T-helper 1 cell treated with Interleukin-12 subunit alpha and Interleukin-12 subunit beta and Interleukin-4 antibody, amounts not matched to agents 30 ng/mL and 1 ng/mL, for 36 hours (primary cell): ENCODE data around the gene FRMD4A. TPM values are rescaled to one million over a fixed set of nuclear protein-coding genes. Genes with fewer than 3 reads are reported as not detected.
"Not testable (repeated sequence)": the region's sequence is repeated elsewhere in the genome, so short reads cannot be mapped to it uniquely, and the experiment has no call there.

Source experiments
- intact Hi-C: fragments of 100-400 bp; cut with micrococcal nuclease; formaldehyde crosslinking; loops from one replicate; pipeline ENCODE4 v1.15.1; 2024
- total RNA-seq: library from RNA; stranded (reverse); gene quantifications from 2 replicates; pipeline ENCODE4 v1.2.3, GENCODE V29; 2022

FRMD4A gene
- total RNA-seq, 1 donor from 2014 or later: 0.02 TPM

GRCh38 chr10:13957856-13958255 is 372.9 kb downstream of the FRMD4A start:
- intact Hi-C loops: no loop called here

DNA sequence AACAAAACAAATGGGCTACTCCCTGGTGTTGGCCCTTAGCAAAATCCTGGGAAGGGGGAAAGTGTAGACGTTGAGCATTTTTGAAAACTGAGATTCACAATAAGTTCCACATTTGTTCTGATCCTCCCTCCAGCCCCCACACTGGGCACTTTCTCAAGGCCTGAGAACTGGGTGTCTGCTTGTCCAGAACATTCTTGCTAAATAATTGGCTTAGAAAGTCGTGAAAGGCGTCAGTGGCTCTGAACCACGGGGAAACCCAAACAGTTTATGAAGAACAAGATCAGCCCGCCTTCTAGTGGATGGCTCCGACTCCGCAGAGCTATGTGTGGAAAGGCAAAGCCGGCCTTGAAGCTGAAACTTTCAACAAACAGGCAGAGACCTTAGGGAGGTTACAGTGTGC is 373.9 kb downstream of the FRMD4A start:
- intact Hi-C loops: no loop called here

DNA sequence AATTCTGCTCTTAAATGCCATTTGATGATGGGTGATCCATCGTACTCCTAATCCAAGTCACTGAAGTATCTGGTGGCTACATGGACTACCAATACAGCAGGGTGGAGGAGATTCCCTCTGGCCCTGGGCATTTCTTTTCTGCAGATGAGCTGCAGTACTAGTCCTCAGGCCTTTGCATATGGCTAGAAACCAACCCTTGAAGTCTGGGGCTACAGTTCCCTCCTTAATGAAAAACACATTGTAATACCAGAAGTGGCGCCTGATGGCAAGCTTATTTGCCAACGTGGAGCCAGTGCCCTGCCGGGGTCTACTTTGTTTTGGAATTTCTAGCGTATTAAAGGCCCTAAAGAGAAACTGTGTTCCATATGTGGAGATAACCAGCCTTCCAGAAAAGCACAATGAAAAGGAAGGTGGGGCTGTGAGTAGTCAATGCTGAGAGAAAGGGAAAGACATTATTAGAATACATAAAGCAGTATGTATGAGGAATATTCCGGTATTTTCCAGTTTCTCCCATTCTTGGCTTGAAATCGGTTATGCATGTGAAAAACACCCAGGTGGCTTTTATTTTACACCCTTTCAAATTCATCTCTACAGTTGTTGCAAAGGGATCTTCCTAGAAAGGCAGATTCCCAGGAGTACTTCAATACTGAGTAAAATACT is 375.2 kb downstream of the FRMD4A start:
- intact Hi-C loops: no loop called here

DNA sequence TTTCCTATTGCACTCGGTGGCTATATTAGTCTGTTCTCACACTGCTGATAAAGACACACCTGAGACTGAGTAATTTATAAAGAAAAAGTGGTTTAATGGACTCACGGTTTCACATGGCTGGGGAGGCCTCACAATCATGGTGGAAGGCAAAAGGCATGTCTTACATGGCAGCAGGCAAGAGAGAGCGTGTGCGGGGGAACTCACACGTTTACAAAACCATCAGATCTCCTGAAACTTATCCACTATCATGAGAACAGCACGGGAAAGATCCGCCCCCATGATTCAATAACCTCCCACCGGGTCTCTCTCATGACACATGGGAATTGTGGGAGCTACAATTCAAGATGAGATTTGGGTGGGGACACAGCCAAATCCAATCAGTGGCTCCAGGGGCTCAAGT is 376.5 kb downstream of the FRMD4A start:
- intact Hi-C loops: not testable (repeated sequence)

DNA sequence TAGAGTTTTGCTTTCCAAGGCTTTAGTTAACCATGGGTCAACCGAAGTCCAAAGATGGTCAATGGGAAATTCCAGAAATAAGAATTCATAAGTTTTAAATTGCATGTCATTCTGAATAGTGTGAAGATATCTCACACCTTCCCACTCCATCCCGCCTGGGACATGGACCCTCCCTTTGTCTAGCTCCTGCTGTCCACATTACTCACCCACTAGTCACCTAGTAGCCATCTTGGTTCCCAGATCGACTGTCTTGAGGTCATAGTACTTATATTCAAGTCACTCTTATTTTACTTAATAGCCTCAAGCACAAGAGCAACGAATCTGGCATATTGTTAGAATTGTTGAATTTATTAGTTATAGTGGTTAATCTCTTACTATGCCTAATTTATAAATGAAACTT is 377.4 kb downstream of the FRMD4A start:
- intact Hi-C loops: no loop called here

GRCh38 chr10:13950543-13950939 is 380.2 kb downstream of the FRMD4A start:
- intact Hi-C loops: no loop called here

DNA sequence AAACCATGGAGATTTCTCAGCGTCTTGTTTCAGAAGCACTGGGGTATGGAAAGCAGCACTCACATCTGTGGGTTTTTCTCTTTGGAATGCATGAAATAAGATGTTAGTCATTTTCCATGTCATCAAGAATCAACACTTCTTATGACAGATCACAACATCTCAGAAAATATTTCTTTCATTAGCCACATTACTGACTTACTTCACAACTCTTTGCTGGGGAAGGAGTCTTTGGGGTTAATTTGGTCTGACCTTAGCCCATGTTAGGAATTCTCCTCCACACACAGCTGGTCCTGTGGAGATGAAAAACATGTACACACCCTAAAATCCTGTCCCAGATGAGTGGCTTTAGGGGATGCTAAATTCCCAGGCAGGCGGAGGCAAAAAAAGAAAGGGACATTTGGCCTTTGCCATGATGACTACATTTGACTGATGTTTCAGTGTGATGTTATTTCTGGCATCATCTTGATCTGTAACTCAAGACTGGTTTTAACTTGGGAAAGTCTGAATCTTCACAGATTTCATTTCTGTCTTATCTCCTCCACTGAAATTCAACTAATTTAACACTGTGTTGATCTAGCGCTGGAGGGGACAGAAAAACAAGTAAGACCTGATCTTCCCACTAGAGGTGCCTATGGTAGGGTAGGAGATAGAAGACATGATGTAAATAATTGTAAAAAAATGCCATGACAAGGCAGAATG is 380.7 kb downstream of the FRMD4A start:
- intact Hi-C loops: no loop called here

- intact Hi-C loops: no loop called here
Observed at GRCh38 chr10:13946209-13946460, 384.6 kb downstream of the FRMD4A start.

- intact Hi-C loops: no loop called here
Observed at GRCh38 chr10:13945390-13946208, 385.1 kb downstream of the FRMD4A start.

GRCh38 chr10:13944823-13945222 is 385.9 kb downstream of the FRMD4A start:
- intact Hi-C loops: no loop called here

DNA sequence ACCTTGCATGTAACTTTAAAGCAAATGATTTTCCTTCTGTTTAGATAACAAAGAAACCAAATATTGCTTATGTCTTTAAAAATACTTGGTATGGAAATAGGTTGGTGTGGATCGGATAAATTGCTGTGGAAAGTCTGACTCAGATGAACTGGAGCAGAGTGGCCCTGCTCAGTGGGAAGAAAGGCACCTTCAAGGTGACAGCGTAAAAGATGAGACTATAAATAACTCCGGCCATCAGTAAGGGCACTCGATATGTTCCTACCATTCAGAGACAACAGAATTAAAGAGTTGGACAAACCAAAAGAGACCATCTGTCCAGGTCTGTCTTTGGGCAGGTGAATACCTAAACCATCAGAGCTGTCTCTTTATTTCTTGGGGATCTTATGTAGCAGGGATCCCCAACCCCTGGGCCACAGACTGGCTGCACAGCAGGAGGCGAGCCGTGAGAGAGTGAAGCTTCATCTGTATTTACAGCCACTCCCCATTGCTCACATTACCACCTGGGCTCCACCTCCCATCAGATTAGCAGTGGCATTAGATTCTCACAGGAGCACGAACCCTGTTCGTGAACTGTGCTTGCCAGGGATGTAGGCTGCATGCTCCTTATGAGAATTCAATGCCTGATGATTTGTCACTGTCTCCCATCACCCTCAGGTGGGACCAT is 386.9 kb downstream of the FRMD4A start:
- intact Hi-C loops: no loop called here

DNA sequence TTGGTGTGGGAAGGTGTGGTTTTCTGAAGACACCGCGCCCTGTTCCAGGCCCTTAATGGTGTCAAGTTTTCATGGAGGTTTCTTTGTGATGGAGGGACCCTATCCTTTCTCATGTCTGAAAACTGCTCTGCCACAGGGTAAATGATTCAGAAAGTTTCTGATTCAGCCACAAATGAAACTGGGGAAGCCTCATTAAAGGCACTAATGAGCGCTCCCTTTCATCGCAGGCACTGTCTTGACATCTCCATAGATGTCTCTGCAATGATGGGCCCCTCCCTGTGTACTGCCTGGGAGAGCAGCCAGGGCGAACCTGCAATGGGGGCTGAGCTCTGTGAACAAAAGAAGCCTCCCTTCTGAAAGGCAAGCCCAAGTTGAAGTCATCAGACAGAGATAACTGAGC is 388.7 kb downstream of the FRMD4A start:
- intact Hi-C loops: no loop called here

DNA sequence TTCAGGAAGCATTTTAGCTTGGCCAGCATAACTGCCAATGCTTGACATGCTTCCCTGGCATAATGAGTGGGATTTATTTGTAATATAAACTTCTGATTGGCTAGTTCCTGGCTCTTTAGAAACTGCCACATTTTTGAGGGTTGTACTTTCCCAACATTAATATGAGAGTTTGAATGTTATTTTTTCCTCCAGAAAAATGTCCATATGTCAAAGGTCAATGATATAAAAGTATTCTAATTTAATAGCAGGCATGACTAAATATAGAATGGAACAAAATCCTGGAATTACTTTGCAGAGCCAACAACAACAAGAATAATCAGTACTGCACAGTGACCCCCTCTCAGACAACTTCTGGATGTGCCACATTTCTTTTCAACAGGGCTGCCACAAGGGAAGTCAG is 391.3 kb downstream of the FRMD4A start:
- intact Hi-C loops: no loop called here

GRCh38 chr10:13938950-13939349 is 391.8 kb downstream of the FRMD4A start:
- intact Hi-C loops: no loop called here

- intact Hi-C loops: no loop called here
Observed at GRCh38 chr10:13936826-13937225, 393.9 kb downstream of the FRMD4A start.

- intact Hi-C loops: no loop called here
Observed at GRCh38 chr10:13930120-13930519, 400.6 kb downstream of the FRMD4A start.

DNA sequence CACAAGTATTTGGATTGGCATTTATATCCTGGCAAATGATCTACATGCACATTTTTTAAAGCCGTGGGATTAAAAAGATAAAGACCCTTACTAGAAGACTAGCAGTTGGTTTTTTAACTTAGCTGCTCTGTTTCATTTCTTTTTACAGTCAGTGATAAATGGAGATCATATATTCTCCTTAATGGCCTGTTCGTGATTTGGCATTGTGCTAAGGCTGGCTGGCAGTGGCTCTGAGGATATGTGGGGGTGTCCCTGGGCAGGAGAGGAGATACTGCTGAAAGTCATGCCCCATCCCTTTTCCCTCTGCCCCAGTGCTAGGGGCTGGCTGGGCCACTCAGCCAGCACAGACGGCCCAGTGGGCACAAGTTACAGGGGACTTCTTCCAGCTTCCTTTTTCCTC is 402.3 kb downstream of the FRMD4A start:
- intact Hi-C loops: no loop called here

GRCh38 chr10:13925971-13926780 is 404.5 kb downstream of the FRMD4A start:
- intact Hi-C loops: no loop called here

GRCh38 chr10:13924040-13924725 is 406.5 kb downstream of the FRMD4A start:
- intact Hi-C loops: no loop called here

GRCh38 chr10:13922586-13922985 is 408.1 kb downstream of the FRMD4A start:
- intact Hi-C loops: no loop called here

- intact Hi-C loops: no loop called here
Observed at GRCh38 chr10:13921941-13922340, 408.8 kb downstream of the FRMD4A start.
